Head of caudate nucleus (tissue), 42 donors: ENCODE results near the gene SEMA3B.
"Not testable (repeated sequence)": the region's sequence is repeated elsewhere in the genome, so short reads cannot be mapped to it uniquely, and the experiment has no call there.

Experiments
- DNase-seq, 42 donors: peaks; one replicate each; pipeline versions ENCODE4 v3.0.0 to v3.0.0-alpha.2; 2020 to 2021; ENCODE audit warnings: mixed read lengths in 7 of 42
- intact Hi-C: fragments of 100-400 bp; cut with DNase I; formaldehyde crosslinking; loops from one replicate; pipeline ENCODE4 v1.15.0; 2022

The SEMA3B gene

GRCh38 chr3:50278880-50279224, 9.9 kb downstream of the SEMA3B start, which contains the start of gene LSMEM2:
Gene LSMEM2, plus strand, starts transcription at chr3:50279087. Its CDS starts 27 bp downstream, at chr3:50279114.
- DNase-seq = peak in 9 of 42 donors; percentile 39 to 71 (median 55)
- intact Hi-C loops = loop anchor here (5.0 to 10.0 kb wide), 3 partner anchors 46 to 164 kb away; partner anchors contain the start of genes GNAT1, HYAL2 and TUSC2

GRCh38 chr3:50279255-50280016, 10.5 kb downstream of the SEMA3B start:
- DNase-seq = no peak
- intact Hi-C loops = loop anchor here (5.0 to 10.0 kb wide), 3 partner anchors 45 to 165 kb away; partner anchors contain the start of genes GNAT1, HYAL2 and TUSC2

- DNase-seq, intact Hi-C loops: not testable (repeated sequence)
Observed at GRCh38 chr3:50284121-50284520, 15.2 kb downstream of the SEMA3B start.

- DNase-seq = peak in 1 of 42 donors; percentile 12
Observed at GRCh38 chr3:50286322-50287227, 17.6 kb downstream of the SEMA3B start.

GRCh38 chr3:50287262-50287661, 18.3 kb downstream of the SEMA3B start:
- intact Hi-C loops = no loop called here
- DNase-seq = no peak

More at GRCh38 chr3:50286322-50287227, 17.6 kb downstream of the SEMA3B start:
- intact Hi-C loops = no loop called here

- intact Hi-C loops = no loop called here
- no peak for DNase-seq
Observed at GRCh38 chr3:50288387-50289007, 19.6 kb downstream of the SEMA3B start.

- intact Hi-C loops = no loop called here
- DNase-seq = no peak
Observed at GRCh38 chr3:50289130-50289529, 20.2 kb downstream of the SEMA3B start.

GRCh38 chr3:50290161-50290641, 21.3 kb downstream of the SEMA3B start:
- no peak for DNase-seq
- intact Hi-C loops = loop anchor here (5.0 kb wide), 1 partner anchor 37 kb away; the partner anchor contains the start of gene TUSC2

GRCh38 chr3:50292159-50293078, 23.5 kb downstream of the SEMA3B start, which contains the start of gene IFRD2:
Gene IFRD2, minus strand, starts transcription at chr3:50292429. Its CDS starts 155 bp downstream, at chr3:50292274.
- DNase-seq = peak; percentile 97 to 99 (median 98)
- intact Hi-C loops = loop anchor here (5.0 kb wide), 1 partner anchor 35 kb away; the partner anchor contains the start of gene TUSC2

- intact Hi-C loops = loop anchor here (5.0 kb wide), 1 partner anchor 34 kb away; the partner anchor contains the start of gene TUSC2
- no peak for DNase-seq
Observed at GRCh38 chr3:50293079-50293801, 24.3 kb downstream of the SEMA3B start.

- no peak for DNase-seq
Observed at GRCh38 chr3:50294089-50294488, 25.1 kb downstream of the SEMA3B start.

GRCh38 chr3:50294492-50295403, 25.8 kb downstream of the SEMA3B start:
- intact Hi-C loops = loop anchor here (5.0 kb wide), 1 partner anchor 33 kb away; the partner anchor contains the start of gene TUSC2
- DNase-seq = no peak

More at GRCh38 chr3:50294089-50294488, 25.1 kb downstream of the SEMA3B start:
- intact Hi-C loops = loop anchor here (5.0 kb wide), 1 partner anchor 33 kb away; the partner anchor contains the start of gene TUSC2

- intact Hi-C loops = no loop called here
- peak in 27 of 42 donors; percentile 37 to 86 (median 60) for DNase-seq
Observed at GRCh38 chr3:50295553-50296431, 26.8 kb downstream of the SEMA3B start.

GRCh38 chr3:50296721-50297383, 27.9 kb downstream of the SEMA3B start:
- intact Hi-C loops = no loop called here
- DNase-seq = no peak
